Esophagus squamous epithelium (tissue), 5 donors: ENCODE data around the gene SETBP1. TPM values are rescaled to one million over a fixed set of nuclear protein-coding genes. Genes with fewer than 3 reads are reported as not detected.

Source experiments
- DNase-seq: peaks from one replicate; lab custom pipeline; 2025; lab: John Stamatoyannopoulos, UW
- H3K27ac ChIP-seq, 4 donors: fragments of 200-600 bp; sonication (generic); one replicate each; pipeline ENCODE4 v1.5.1; 2016 to 2019; ENCODE audit warnings: mild to moderate bottlenecking in 1 of 4
- H3K27me3 ChIP-seq, 4 donors: fragments of 200-600 bp; sonication (generic); 1 replicate in 3 of 4; 2 replicates in 1 of 4; pipeline versions ENCODE4 v1.5.1 to v1.6.0; 2017 to 2021; ENCODE audit warnings: antibody characterized with exemption in 1 of 4
- H3K36me3 ChIP-seq, 3 donors: fragments of 200-600 bp; sonication (generic); one replicate each; pipeline ENCODE4 v1.5.1; 2016 to 2019
- H3K4me1 ChIP-seq, 3 donors: fragments of 200-600 bp; sonication (generic); one replicate each; pipeline ENCODE4 v1.5.1; 2017 to 2019
- H3K4me3 ChIP-seq, 4 donors: fragments of 200-600 bp; sonication (generic); 1 replicate in 3 of 4; 2 replicates in 1 of 4; pipeline ENCODE4 v1.5.1; 2016 to 2019; ENCODE audit warnings: mild to moderate bottlenecking in 2 of 4, moderate library complexity in 1 of 4
- H3K9me3 ChIP-seq, 3 donors: fragments of 200-600 bp; sonication (generic); one replicate each; pipeline ENCODE4 v1.5.1; 2016 to 2019
- CTCF ChIP-seq, 6 experiments: fragments of 450-650 bp in 4 of 6; fragments of 200-600 bp in 2 of 6; sonication (generic) in 2 of 6; IDR thresholded peaks; one replicate each; pipeline ENCODE4 v1.5.1; 2016 to 2019; ENCODE audit warnings: antibody characterized with exemption in 6 of 6, mild to moderate bottlenecking in 4 of 6, moderate library complexity in 4 of 6
- POLR2A ChIP-seq, 4 donors: fragments of 450-650 bp; IDR thresholded peaks; one replicate each; pipeline ENCODE4 v1.6.1; 2017; ENCODE audit warnings: antibody characterized with exemption in 4 of 4, mild to moderate bottlenecking in 4 of 4, moderate library complexity in 3 of 4
- WGBS, 2 donors: methylation state at CpG; one replicate each; pipeline ENCODE4 v1.1.5; 2018; 5-methylcytosine and 5-hydroxymethylcytosine counted together
- intact Hi-C: fragments of 100-400 bp; cut with DNase I; formaldehyde crosslinking; loops from one replicate; pipeline ENCODE4 v1.15.0; 2022
- total RNA-seq, 4 donors: library from RNA; depleted of rRNA; stranded (reverse); fragments of >200 nt; gene quantifications; one replicate each; pipeline ENCODE4 v1.1.0, GENCODE V29; 2016
- donor health status: DM: yes; HTN: yes; CAD: no.

Gene SETBP1
- total RNA-seq, 4 donors from 2014 or later = 2.6 to 18.5 (median 6.4) TPM

- DNase-seq = no peak
- H3K27ac ChIP-seq = peak overlapping the region in 3 of 4 donors; percentile 60 to 68 (median 66)
- H3K9me3 ChIP-seq = no peaks in the 10 kb centered on the region
- intact Hi-C loops = no loop called here
- no peaks in the 10 kb centered on the region for H3K27me3 ChIP-seq
- H3K4me1 ChIP-seq = peaks cover 5 to 55% (median 19%) of the 10 kb centered on the region in 3 donors
- no peaks in the 10 kb centered on the region for H3K36me3 ChIP-seq
- WGBS, 2 donors = 80 to 96% methylated on average over 4 of the region's 4 CpGs
- TF ChIP-seq POLR2A (IDR thresholded peaks at IDR 0.05) (no peak), CTCF (IDR thresholded peaks at IDR 0.05) (no peak)
- no peak overlapping the region for H3K4me3 ChIP-seq
Measured at GRCh38 chr18:44790860-44791259, 110.2 kb downstream of the SETBP1 start.

GRCh38 chr18:44791520-44791919 lies 110.8 kb downstream of the SETBP1 start:
- H3K27ac ChIP-seq = peak overlapping the region in 3 of 4 donors; percentile 60 to 68 (median 66)
- TF ChIP-seq POLR2A (IDR thresholded peaks at IDR 0.05) (no peak), CTCF (IDR thresholded peaks at IDR 0.05) (no peak)
- H3K4me3 ChIP-seq = no peak overlapping the region
- WGBS, 2 donors = 63 to 83% methylated on average over 7 to 8 of the region's 8 CpGs
- intact Hi-C loops = no loop called here
- no peak for DNase-seq
- H3K9me3 ChIP-seq = no peaks in the 10 kb centered on the region
- no peaks in the 10 kb centered on the region for H3K36me3 ChIP-seq
- peaks cover 5 to 55% (median 19%) of the 10 kb centered on the region in 3 donors for H3K4me1 ChIP-seq
- no peaks in the 10 kb centered on the region for H3K27me3 ChIP-seq

- no peak for TF ChIP-seq CTCF (IDR thresholded peaks at IDR 0.05)
- no peak for TF ChIP-seq POLR2A (IDR thresholded peaks at IDR 0.05)
- Histone ChIP-seq H3K4me3 (no peak overlapping the region), H3K27me3 (no peaks in the 10 kb centered on the region), H3K27ac (peak overlapping the region; percentile 22 to 79 (median 64)), H3K9me3 (no peaks in the 10 kb centered on the region), H3K36me3 (no peaks in the 10 kb centered on the region), H3K4me1 (peaks cover 5 to 55% (median 19%) of the 10 kb centered on the region in 3 donors)
- no peak for DNase-seq
- intact Hi-C loops = no loop called here
- 43 to 62% methylated on average over 7 to 8 of the region's 8 CpGs for WGBS, 2 donors
Measured at GRCh38 chr18:44792456-44793061, 111.9 kb downstream of the SETBP1 start.

GRCh38 chr18:44793194-44793593 lies 112.5 kb downstream of the SETBP1 start:
- 47 to 84% methylated on average over 2 of the region's 2 CpGs for WGBS, 2 donors
- Histone ChIP-seq H3K4me3 (no peak overlapping the region), H3K36me3 (no peaks in the 10 kb centered on the region), H3K27ac (peak overlapping the region in 3 of 4 donors; percentile 59 to 68 (median 60)), H3K9me3 (no peaks in the 10 kb centered on the region), H3K4me1 (peaks cover 5 to 52% (median 19%) of the 10 kb centered on the region in 3 donors), H3K27me3 (no peaks in the 10 kb centered on the region)
- intact Hi-C loops = no loop called here
- DNase-seq = no peak
- TF ChIP-seq POLR2A (IDR thresholded peaks at IDR 0.05) = no peak
- no peak for TF ChIP-seq CTCF (IDR thresholded peaks at IDR 0.05)

GRCh38 chr18:44793685-44794084 lies 113.0 kb downstream of the SETBP1 start:
- 89 to 90% methylated on average over 1 of the region's 1 CpG for WGBS, 2 donors
- intact Hi-C loops = no loop called here

More at GRCh38 chr18:44793685-44794084, 113.0 kb downstream of the SETBP1 start:
- H3K9me3 ChIP-seq = no peaks in the 10 kb centered on the region
- H3K36me3 ChIP-seq = no peaks in the 10 kb centered on the region
- no peak overlapping the region for H3K4me3 ChIP-seq
- DNase-seq = no peak
- TF ChIP-seq CTCF (IDR thresholded peaks at IDR 0.05) (no peak), POLR2A (IDR thresholded peaks at IDR 0.05) (no peak)
- H3K4me1 ChIP-seq = peaks cover 5 to 49% (median 19%) of the 10 kb centered on the region in 3 donors
- H3K27me3 ChIP-seq = no peaks in the 10 kb centered on the region
- peak overlapping the region in 2 of 4 donors; percentile 59 to 68 for H3K27ac ChIP-seq
